HepG2 (cell line): Measurements from ENCODE around the gene USB1. TPM values are rescaled to one million over a fixed set of nuclear protein-coding genes. Genes with fewer than 3 reads are reported as not detected.
A peak's percentile ranks its signal among the peaks of the same experiment; 100 is the strongest.

Experiments used
- GABPA ChIP-seq, 2 experiments: IDR thresholded peaks; 2 replicates each; pipeline ENCODE4 v1.6.1; 2011 to 2016; ENCODE audit warnings: low read depth in 2 of 2, low read length in 1 of 2, missing biosample characterization in 1 of 2, missing genetic modification characterization in 1 of 2
- HMGA1 ChIP-seq: sonication (generic); formaldehyde crosslinking; conservative IDR thresholded peaks from 2 replicates; pipeline ENCODE4 v1.4.0; 2020; ENCODE audit warnings: missing genetic modification reagents
- KDM5B ChIP-seq: sonication (generic); formaldehyde crosslinking; IDR thresholded peaks from 2 replicates; pipeline ENCODE4 v1.4.0; 2020; ENCODE audit warnings: missing genetic modification reagents, mild to moderate bottlenecking, borderline replicate concordance
- MLLT10 ChIP-seq: sonication (generic); formaldehyde crosslinking; IDR thresholded peaks from 2 replicates; pipeline ENCODE4 v1.4.0; 2020; ENCODE audit warnings: missing genetic modification reagents
- PATZ1 ChIP-seq: sonication (generic); formaldehyde crosslinking; IDR thresholded peaks from 2 replicates; pipeline ENCODE4 v1.4.0; 2020; ENCODE audit warnings: missing genetic modification reagents
- POGK ChIP-seq: sonication (generic); formaldehyde crosslinking; conservative IDR thresholded peaks from 2 replicates; pipeline ENCODE4 v1.8.0; 2022; ENCODE audit warnings: mild to moderate bottlenecking, moderate library complexity, missing genetic modification reagents
- SETDB1 ChIP-seq: sonication (generic); formaldehyde crosslinking; IDR thresholded peaks from 2 replicates; pipeline ENCODE4 v1.5.1; 2020; ENCODE audit warnings: missing genetic modification reagents, mild to moderate bottlenecking, borderline replicate concordance
- UBTF ChIP-seq: sonication (generic); formaldehyde crosslinking; IDR thresholded peaks from 2 replicates; pipeline ENCODE4 v1.4.0; 2020; ENCODE audit warnings: mild to moderate bottlenecking, missing genetic modification reagents
- ZFP1 ChIP-seq: IDR thresholded peaks from 2 replicates; pipeline ENCODE4 v1.6.1; 2016
- ZHX2 ChIP-seq, 2 experiments: sonication (generic) in 1 of 2; formaldehyde crosslinking in 1 of 2; IDR thresholded peaks; 2 replicates each; pipeline versions ENCODE4 v1.6.1 to v1.9.0; 2014 to 2022; ENCODE audit warnings: antibody characterized with exemption in 1 of 2, borderline replicate concordance in 1 of 2, inconsistent platforms in 1 of 2, low read depth in 1 of 2, missing genetic modification reagents in 1 of 2
- polyA plus RNA-seq, 8 experiments: library from polyadenylated mRNA; depleted of rRNA in 3 of 8; stranded (reverse) in 7 of 8; unstranded in 1 of 8; fragments of >200 nt; fragmentation: Illumina TruSeq in 4 of 8; extraction: Trizol in 4 of 8; gene quantifications; 2 replicates each; pipeline versions ENCODE4 v1.2.1 to v1.2.3, GENCODE V29; 2011 to 2016; ENCODE audit warnings: low read depth in 4 of 8, missing spikeins in 1 of 8, mixed read lengths in 1 of 8; ENCODE audit not compliant: insufficient read depth in 1 of 8
- total RNA-seq, 5 experiments: library from RNA; depleted of rRNA; stranded (reverse); fragments of >200 nt; fragmentation: Illumina TruSeq; extraction: Trizol; gene quantifications; 2 replicates each; pipeline ENCODE4 v1.2.3, GENCODE V29; 2016; ENCODE audit warnings: low read depth in 1 of 5

Gene USB1
- total and polyA plus RNA-seq, 2 of the 13 experiments (the other 11 are each of a cell fraction or from before 2014, with no cell fraction given), result 16.7 to 65.4 TPM

- TF ChIP-seq ZHX2 (IDR thresholded peaks at IDR 0.05; ENCODE audit: low read depth) (no peak; the same call in 1 of the 2 replicates), ZHX2 (CRISPR knock-in tag; IDR thresholded peaks at IDR 0.05; ENCODE audit: borderline replicate concordance) (0 out of 2 replicates have a peak, but pooled peaks have one; percentile 89), KDM5B (CRISPR knock-in tag) (peak; percentile 76), HMGA1 (CRISPR knock-in tag) (no peak), POGK (CRISPR knock-in tag) (peak; percentile 90), GABPA (IDR thresholded peaks at IDR 0.05; ENCODE audit: low read depth, low read length) (peak; percentile 71), GABPA (CRISPR knock-in tag; IDR thresholded peaks at IDR 0.05; ENCODE audit: low read depth) (peak; percentile 85), MLLT10 (CRISPR knock-in tag) (no peak), ZFP1 (0 out of 2 replicates have a peak, but pooled peaks have one; percentile 41), SETDB1 (CRISPR knock-in tag) (no peak), PATZ1 (peak; percentile 16; the same call in 1 of the 2 replicates), UBTF (CRISPR knock-in tag) (peak; percentile 79)
Measured at GRCh38 chr16:58000706-58001676, at the start of gene USB1 (continued).
